HG02678 (cell line): ENCODE results near the gene C15orf39.

Experiments used
- ATAC-seq: cut with Tn5 transposase; IDR thresholded peaks from one replicate; pipeline ENCODE4 v1.9.1; 2021; ENCODE audit warnings: mild to moderate bottlenecking, moderate library complexity; ENCODE audit not compliant: unreplicated experiment

The C15orf39 gene

GRCh38 chr15:75195122-75195765 is 6.4 kb upstream of the C15orf39 start:
- no peak for ATAC-seq

GRCh38 chr15:75195766-75196241 is 5.9 kb upstream of the C15orf39 start:
- ATAC-seq = no peak

GRCh38 chr15:75197062-75197630 is 4.5 kb upstream of the C15orf39 start:
- ATAC-seq = no peak

DNA sequence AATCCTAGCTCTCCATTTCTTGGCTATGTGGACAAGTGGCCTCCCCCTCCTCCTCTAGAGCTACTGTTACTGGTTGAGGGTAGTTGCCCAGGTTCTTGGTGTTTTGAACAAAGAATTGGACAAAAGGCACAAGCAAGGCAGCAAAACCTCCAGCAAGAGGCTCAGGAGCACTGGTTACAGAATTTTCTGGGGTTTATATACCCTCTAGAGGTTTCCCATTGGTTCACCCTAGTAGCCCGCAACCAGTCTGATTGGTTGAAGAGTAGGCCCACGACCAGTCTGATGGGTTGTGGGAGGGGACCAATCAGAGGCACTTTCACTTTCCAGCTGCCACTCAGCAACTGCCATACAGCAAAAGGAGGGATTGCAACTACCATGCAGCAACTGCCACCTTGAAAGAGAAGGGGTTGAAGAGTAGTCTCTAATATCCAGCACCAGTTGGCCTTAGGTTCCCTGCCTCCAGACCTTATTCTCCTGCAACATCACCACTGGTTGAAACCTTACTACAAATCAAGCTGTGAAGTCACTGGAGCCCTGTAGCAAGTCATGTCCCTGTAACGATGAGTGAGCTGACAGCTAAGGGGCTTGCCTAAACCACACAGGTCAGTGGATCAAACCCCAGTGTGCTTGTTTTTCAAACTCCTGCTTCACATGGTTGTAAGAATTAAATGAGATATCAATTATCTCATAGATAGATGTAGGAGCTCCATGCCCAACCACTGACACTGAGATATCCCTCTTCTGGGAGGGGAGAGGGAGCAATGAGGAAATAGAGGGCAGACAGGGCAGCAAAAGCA is 2.9 kb upstream of the C15orf39 start:
- peak; percentile 21 for ATAC-seq

DNA sequence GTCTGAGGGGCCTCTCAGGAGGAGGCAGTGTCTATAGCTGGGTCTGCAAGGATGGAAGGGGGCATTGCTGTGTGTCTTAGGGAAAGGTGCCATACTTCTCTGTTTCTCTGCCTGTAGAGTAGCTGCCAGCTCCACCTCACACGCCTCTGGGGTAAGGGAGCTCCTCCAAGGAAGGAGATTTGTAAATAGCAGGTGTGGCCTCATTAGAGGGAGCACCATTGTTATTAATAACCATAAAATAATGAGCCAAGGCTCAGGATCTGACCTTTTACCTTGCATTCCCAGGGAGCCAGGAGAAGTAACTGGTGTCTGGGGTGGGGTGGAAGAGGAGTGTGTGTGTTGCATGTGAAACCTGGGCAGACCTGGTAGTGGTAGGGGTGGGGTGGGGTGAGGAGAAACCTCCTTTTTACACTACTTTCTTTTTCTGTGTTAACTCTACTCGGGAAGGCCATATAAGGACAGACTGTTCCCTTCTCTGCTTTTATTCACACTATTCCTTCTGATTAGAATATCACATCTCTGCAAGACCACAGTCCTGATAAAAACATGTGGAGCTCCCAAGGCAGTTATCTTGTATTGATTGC is 2.2 kb upstream of the C15orf39 start:
- no peak for ATAC-seq

DNA sequence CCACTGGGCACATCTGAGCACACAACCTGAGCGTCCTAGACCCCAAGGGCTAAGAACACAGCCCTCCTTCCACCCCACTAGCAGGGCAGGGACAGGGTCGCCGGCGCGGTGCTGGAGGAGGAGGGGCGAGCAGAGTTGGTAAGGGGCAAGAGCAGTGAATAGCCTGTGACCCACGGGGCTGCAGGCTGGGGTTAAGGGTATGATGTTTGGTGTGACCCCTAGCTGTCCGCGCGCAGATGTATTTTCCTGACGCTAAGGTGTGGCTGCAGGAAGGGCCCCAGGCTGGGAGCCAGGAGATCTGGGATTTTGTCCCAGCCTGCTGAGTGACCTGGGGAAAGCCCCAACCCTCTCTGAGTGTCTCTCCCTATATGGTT is 1.3 kb upstream of the C15orf39 start:
- ATAC-seq = no peak

DNA sequence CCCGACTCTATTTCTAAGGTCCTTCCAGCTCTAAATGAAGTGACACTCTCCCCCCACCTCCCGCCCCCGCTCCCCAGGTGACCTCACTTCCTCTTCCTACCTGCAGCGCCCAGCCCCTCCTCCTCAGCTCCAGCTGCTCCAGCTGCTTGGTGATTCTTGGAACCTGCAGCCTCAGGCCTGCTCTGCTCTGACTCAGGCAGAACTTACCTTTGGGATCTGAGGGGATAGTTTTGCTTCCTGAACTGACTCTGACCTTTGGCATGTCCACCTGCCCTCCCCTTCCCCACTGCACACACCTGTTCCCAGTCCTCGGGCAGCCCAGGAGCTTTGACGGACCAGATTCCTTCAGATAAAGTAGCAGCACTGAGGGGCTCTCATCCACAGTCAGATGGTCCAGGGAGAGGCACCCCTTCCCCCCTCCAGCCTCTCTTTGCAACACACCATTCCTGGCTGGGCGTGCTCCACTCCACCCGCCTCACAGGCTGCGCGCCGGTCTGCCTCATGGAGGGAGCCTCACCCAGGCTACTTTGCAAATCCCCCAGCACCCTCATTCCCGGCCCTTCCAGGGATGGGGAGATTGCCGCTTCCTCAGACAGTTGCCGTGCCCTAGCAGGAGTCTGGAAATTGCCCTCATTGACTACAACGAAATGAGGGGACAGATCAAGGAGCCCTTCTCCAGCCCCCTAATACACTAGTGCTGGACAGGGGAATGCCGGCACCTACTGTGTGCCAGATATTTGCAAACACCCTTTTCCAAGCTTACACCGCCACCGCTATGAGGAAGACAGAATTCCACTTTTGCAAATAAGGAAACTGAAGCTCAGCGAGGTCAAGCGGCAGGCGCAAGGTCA is 692 bp upstream of the C15orf39 start:
- no peak for ATAC-seq

DNA sequence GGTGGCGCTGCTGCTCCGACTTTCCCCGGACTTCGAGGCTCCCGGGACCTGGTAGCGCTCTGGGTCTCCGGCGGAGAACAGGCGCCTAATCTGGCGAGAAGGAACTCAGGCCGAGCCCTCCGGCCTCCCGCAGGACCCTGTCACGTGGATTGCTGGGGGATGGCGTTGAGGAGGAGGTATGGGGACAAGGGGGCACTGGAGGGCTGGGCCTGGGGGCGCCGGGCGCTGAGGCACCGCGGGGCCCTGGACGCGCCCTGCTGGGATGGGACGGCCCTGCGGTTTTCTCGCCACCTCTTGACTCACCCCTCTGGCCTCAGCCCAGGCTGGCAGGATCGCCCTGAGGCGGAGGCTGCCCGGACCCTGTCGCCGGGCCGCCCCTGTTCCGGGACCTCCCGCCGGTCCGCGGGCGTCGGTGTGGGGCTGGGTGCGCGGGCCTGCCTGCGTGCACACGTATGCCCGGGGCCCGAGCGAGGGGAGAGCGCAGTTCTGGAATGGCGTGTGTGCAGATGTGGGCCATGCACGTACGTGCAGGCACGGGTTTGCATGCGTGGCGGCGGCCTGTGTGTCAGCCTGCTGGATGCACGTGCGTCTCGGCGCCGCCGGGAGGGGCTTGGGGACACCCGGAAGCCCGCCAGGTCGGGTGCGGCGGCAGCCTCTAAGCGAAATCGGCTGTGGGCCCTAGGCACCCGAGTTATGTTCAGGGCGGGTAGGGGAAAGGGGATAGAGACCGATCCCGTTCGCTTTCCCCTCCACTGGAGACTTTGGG is 752 bp downstream of the C15orf39 start:
- ATAC-seq = peak; percentile 30

- no peak for ATAC-seq
These were observed 1.6 kb downstream of the C15orf39 start for GRCh38 chr15:75203017-75203907.

- ATAC-seq = no peak
These were observed 2.2 kb downstream of the C15orf39 start for GRCh38 chr15:75203908-75204263.

- no peak for ATAC-seq
These were observed 2.8 kb downstream of the C15orf39 start for GRCh38 chr15:75204340-75205063.

- no peak for ATAC-seq
These were observed 3.3 kb downstream of the C15orf39 start for GRCh38 chr15:75205064-75205395.

- ATAC-seq = no peak
These were observed 4.3 kb downstream of the C15orf39 start for GRCh38 chr15:75206006-75206405.

DNA sequence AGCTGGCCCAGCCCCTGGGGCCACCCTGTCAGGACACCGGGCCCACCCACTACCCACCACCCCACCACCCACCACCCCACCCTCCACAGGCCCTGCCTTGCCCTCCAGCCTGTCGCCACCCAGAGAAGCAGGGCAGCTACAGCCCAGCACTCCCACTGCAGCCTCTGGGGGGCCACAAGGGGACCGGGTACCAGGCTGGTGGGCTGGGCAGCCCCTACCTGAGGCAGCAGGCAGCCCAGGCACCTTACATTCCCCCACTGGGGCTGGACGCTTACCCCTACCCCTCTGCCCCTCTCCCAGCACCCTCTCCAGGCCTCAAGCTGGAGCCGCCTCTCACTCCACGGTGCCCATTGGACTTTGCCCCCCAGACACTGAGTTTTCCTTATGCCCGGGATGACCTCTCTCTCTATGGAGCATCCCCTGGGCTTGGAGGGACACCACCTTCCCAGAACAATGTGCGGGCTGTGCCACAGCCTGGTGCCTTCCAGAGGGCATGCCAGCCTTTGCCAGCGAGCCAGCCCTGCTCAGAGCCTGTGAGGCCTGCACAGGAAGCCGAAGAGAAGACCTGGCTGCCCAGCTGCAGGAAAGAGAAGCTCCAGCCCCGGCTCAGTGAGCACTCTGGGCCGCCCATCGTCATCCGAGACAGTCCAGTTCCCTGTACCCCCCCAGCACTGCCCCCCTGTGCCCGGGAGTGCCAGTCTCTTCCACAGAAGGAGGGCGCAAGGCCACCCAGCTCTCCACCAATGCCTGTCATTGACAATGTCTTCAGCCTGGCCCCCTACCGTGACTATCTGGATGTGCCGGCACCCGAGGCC is 5.3 kb downstream of the C15orf39 start:
- ATAC-seq = no peak

- ATAC-seq = no peak
These were observed 6.2 kb downstream of the C15orf39 start for GRCh38 chr15:75207618-75208500.

- ATAC-seq = no peak
These were observed 7.0 kb downstream of the C15orf39 start for GRCh38 chr15:75208501-75209288.
